PC-3 (cell line): ENCODE measurements around the gene RNF26. TPM values are rescaled to one million over a fixed set of nuclear protein-coding genes. Genes with fewer than 3 reads are reported as not detected.

ENCODE experiments used
- ATAC-seq: fragments of 200-7000 bp; cut with Tn5 transposase; 2 replicates; pipeline ENCODE4 v1.9.1; 2020; ENCODE audit warnings: mild to moderate bottlenecking, moderate library complexity
- BruUV-seq: library from RNA; stranded (reverse); fragments of 400-500 nt; replicated peaks from 2 replicates; lab custom pipeline; 2021; lab: Mats Ljungman, UMichigan
- CTCF ChIA-PET: fragments of 300-600 bp; sonication (Branson Sonifier 250); formaldehyde crosslinking; loops from one replicate; lab custom pipeline; 2022; ENCODE audit warnings: antibody characterized with exemption; lab: Charles Lee
- POLR2A ChIA-PET: fragments of 300-600 bp; sonication (Branson Sonifier 250); formaldehyde crosslinking; loops from one replicate; lab custom pipeline; 2022; ENCODE audit warnings: antibody characterized with exemption; ENCODE audit not compliant: unreplicated experiment; lab: Charles Lee
- DNase-seq: peaks from one replicate; pipeline ENCODE4 v3.0.0-alpha.2; 2015
- H2AFZ ChIP-seq: fragments of 300-600 bp; sonication (generic); 2 replicates; pipeline ENCODE4 v1.6.0; 2016; ENCODE audit warnings: antibody characterized with exemption, low read length
- H3F3A ChIP-seq: fragments of 300-600 bp; sonication (generic); one replicate; pipeline ENCODE4 v1.6.0; 2017; ENCODE audit warnings: antibody characterized with exemption, low read length, control low read depth, mild to moderate bottlenecking; ENCODE audit not compliant: unreplicated experiment
- H3K27ac ChIP-seq: fragments of 300-600 bp; sonication (generic); 2 replicates; pipeline ENCODE4 v1.5.1; 2016; ENCODE audit warnings: mild to moderate bottlenecking, low read length
- H3K27me3 ChIP-seq: fragments of 300-600 bp; sonication (generic); 2 replicates; pipeline ENCODE4 v1.6.1; 2016; ENCODE audit warnings: low read length, mixed read lengths
- H3K36me3 ChIP-seq: fragments of 300-600 bp; sonication (generic); 2 replicates; pipeline ENCODE4 v1.6.1; 2016; ENCODE audit warnings: low read depth, mixed run types, low read length, mixed read lengths
- H3K4me1 ChIP-seq: fragments of 300-600 bp; sonication (generic); 2 replicates; pipeline ENCODE4 v1.5.1; 2016; ENCODE audit warnings: low read length; ENCODE audit not compliant: insufficient read depth
- H3K4me2 ChIP-seq: fragments of 300-600 bp; sonication (generic); 2 replicates; pipeline ENCODE4 v1.6.0; 2016; ENCODE audit warnings: low read length
- H3K4me3 ChIP-seq: fragments of 300-600 bp; sonication (generic); 2 replicates; pipeline ENCODE4 v1.5.1; 2016; ENCODE audit warnings: mild to moderate bottlenecking, low read length, mixed read lengths
- H3K79me2 ChIP-seq: fragments of 300-600 bp; sonication (generic); 2 replicates; pipeline ENCODE4 v1.6.1; 2017; ENCODE audit warnings: low read length, mixed read lengths
- H3K9ac ChIP-seq: fragments of 300-600 bp; sonication (generic); 2 replicates; pipeline ENCODE4 v1.6.0; 2016; ENCODE audit warnings: mild to moderate bottlenecking, low read length
- H3K9me2 ChIP-seq: fragments of 300-600 bp; sonication (generic); replicated peaks from 2 replicates; pipeline ENCODE4 v1.6.1; 2016; ENCODE audit warnings: mixed run types, low read length, mixed read lengths
- H3K9me3 ChIP-seq: fragments of 300-600 bp; sonication (generic); 2 replicates; pipeline ENCODE4 v1.6.1; 2016; ENCODE audit warnings: low read length, mixed read lengths
- H4K20me1 ChIP-seq: fragments of 300-600 bp; sonication (generic); 2 replicates; pipeline ENCODE4 v1.6.1; 2016; ENCODE audit warnings: low read length, mixed read lengths
- CTCF ChIP-seq: fragments of 300-600 bp; sonication (generic); conservative IDR thresholded peaks from 2 replicates; pipeline ENCODE4 v1.5.1; 2017; ENCODE audit warnings: antibody characterized with exemption, low read depth, mild to moderate bottlenecking, low read length
- EZH2 ChIP-seq: fragments of 300-600 bp; sonication (generic); IDR thresholded peaks from one replicate; pipeline ENCODE4 v1.6.1; 2017; ENCODE audit warnings: antibody characterized with exemption, mild to moderate bottlenecking, low read length; ENCODE audit not compliant: unreplicated experiment
- EZH2phosphoT487 ChIP-seq: fragments of 300-600 bp; sonication (generic); IDR thresholded peaks from 2 replicates; pipeline ENCODE4 v1.6.1; 2018; ENCODE audit warnings: mild to moderate bottlenecking, antibody characterized with exemption, low read length, borderline replicate concordance
- intact Hi-C: fragments of 100-400 bp; cut with micrococcal nuclease; formaldehyde crosslinking; loops from 2 replicates; pipeline ENCODE4 v1.9.0; 2023
- total RNA-seq: library from RNA; depleted of rRNA; stranded (reverse); fragments of >200 nt; gene quantifications from 2 replicates; pipeline ENCODE4 v1.2.3, GENCODE V29; 2014

RNF26 gene
- total RNA-seq, 1 experiment from 2014 or later = 22.9 TPM

- H3K9me3 ChIP-seq = no peaks in the 10 kb centered on the region
- no peak overlapping the region for H3K9ac ChIP-seq
- no peaks in the 10 kb centered on the region for H3K36me3 ChIP-seq
- no peaks in the 10 kb centered on the region for H3K9me2 ChIP-seq
- H4K20me1 ChIP-seq = 0 out of 2 replicates have a peak, but pooled peaks cover 5% of the 10 kb centered on the region
- H3K27me3 ChIP-seq = no peaks in the 10 kb centered on the region
- no peaks in the 10 kb centered on the region for H3F3A ChIP-seq
- H3K4me3 ChIP-seq = no peak overlapping the region
- intact Hi-C loops = no loop called here
- H3K4me2 ChIP-seq = no peak overlapping the region
- H3K4me1 ChIP-seq = peaks cover 16% of the 10 kb centered on the region
- H3K27ac ChIP-seq = no peak overlapping the region
- ChIA-PET CTCF (no interaction called here), POLR2A (no interaction called here)
- no TSS peak for BruUV-seq
- no peak for TF ChIP-seq CTCF
- no peak for TF ChIP-seq EZH2phosphoT487
- no peak for TF ChIP-seq EZH2
- no peak overlapping the region for H2AFZ ChIP-seq
- peaks cover 5% of the 10 kb centered on the region for H3K79me2 ChIP-seq
- DNase-seq = no peak
- no peak for ATAC-seq
These were observed 7.6 kb downstream of the RNF26 start for GRCh38 chr11:119342023-119342300.

DNA sequence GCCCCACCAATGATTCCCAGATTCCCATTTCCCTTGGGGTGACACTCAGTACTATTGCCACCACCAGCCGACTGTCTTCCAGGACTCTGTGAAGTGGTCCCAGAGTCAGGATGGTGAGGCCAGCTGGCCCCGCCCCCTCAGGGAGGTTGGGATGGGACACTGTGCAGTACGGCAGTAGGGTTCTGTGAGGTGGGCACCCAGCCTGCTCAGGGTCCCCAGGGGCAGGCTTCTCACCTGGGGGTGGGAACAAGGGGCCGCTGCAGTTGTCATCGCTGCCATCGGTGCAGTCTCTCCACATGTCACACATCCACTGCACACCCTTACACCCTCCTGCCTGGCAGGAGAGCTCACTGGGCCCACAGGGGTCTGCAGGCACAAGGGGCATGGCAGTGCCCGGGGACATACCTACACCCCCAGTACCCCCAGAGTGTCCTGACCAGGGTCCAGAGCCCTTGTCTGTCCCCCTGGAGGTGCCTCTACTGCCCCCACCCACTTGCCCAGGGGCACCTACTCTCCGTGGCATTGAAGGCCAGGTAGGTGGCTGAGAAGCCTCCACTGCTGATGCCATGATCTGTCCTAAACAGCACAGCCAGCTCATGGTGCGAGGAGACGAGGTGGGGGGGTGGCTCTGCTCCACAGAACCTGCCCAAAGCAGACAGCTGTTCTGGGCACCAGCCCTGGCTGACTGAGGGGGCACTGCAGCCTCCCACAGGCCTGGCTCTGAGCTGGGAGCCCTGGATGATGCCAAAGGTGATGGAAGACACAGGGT lies 8.2 kb downstream of the RNF26 start:
- DNase-seq = no peak
- H2AFZ ChIP-seq = no peak overlapping the region
- no peak for ATAC-seq
- H3F3A ChIP-seq = no peaks in the 10 kb centered on the region
- peaks cover 10% of the 10 kb centered on the region for H3K4me1 ChIP-seq
- no TSS peak for BruUV-seq
- CTCF ChIA-PET = no interaction called here
- POLR2A ChIA-PET = no interaction called here
- H3K36me3 ChIP-seq = no peaks in the 10 kb centered on the region
- H3K4me2 ChIP-seq = no peak overlapping the region
- H3K9me3 ChIP-seq = no peaks in the 10 kb centered on the region
- H3K27ac ChIP-seq = no peak overlapping the region
- TF ChIP-seq CTCF (no peak), EZH2 (no peak), EZH2phosphoT487 (no peak)
- no peaks in the 10 kb centered on the region for H3K9me2 ChIP-seq
- H4K20me1 ChIP-seq = 0 out of 2 replicates have a peak, but pooled peaks cover 5% of the 10 kb centered on the region
- H3K4me3 ChIP-seq = no peak overlapping the region
- intact Hi-C loops = no loop called here
- H3K9ac ChIP-seq = no peak overlapping the region
- no peaks in the 10 kb centered on the region for H3K79me2 ChIP-seq
- H3K27me3 ChIP-seq = no peaks in the 10 kb centered on the region

DNA sequence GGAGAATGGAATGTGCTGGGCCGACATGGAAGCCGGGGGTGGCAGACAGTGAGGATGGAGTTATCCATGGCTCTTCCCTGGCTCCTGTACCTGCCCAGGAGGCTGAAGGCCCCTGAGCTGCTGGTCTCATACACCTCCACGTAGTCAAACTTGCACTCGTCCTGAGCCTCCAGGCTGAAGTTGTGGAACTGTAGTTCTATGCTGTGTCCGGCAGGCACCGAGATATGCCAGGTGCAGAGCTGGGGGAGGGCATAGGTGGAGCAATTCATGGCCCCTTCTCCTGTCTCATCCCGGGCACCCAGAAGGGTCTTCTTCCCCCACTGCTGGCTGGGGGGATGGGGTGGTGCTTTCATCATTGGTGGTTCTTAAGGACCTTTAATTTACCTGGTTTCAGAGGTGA lies 9.4 kb downstream of the RNF26 start:
- DNase-seq = no peak
- TF ChIP-seq EZH2phosphoT487 (no peak), EZH2 (no peak), CTCF (no peak)
- Histone ChIP-seq H3K9ac (no peak overlapping the region), H4K20me1 (0 out of 2 replicates have a peak, but pooled peaks cover 2% of the 10 kb centered on the region), H3K27ac (no peak overlapping the region), H3K4me1 (no peaks in the 10 kb centered on the region), H3K4me3 (no peak overlapping the region), H2AFZ (no peak overlapping the region), H3K9me3 (no peaks in the 10 kb centered on the region), H3F3A (no peaks in the 10 kb centered on the region), H3K9me2 (no peaks in the 10 kb centered on the region), H3K4me2 (no peak overlapping the region), H3K79me2 (no peaks in the 10 kb centered on the region), H3K27me3 (no peaks in the 10 kb centered on the region), H3K36me3 (no peaks in the 10 kb centered on the region)
- intact Hi-C loops = no loop called here
- BruUV-seq = no TSS peak
- ChIA-PET CTCF (no interaction called here), POLR2A (no interaction called here)
- ATAC-seq = no peak
